HuH-7.5 (cell line): Measurements from ENCODE around the gene BCAR1.
A peak's percentile ranks its signal among the peaks of the same experiment; 100 is the strongest.
"Not testable (repeated sequence)": the region's sequence is repeated elsewhere in the genome, so short reads cannot be mapped to it uniquely, and the experiment has no call there.

Source experiments
- DNase-seq: peaks from one replicate; pipeline ENCODE4 v3.0.0; 2011; ENCODE audit warnings: low spot score

Gene BCAR1, protein sequence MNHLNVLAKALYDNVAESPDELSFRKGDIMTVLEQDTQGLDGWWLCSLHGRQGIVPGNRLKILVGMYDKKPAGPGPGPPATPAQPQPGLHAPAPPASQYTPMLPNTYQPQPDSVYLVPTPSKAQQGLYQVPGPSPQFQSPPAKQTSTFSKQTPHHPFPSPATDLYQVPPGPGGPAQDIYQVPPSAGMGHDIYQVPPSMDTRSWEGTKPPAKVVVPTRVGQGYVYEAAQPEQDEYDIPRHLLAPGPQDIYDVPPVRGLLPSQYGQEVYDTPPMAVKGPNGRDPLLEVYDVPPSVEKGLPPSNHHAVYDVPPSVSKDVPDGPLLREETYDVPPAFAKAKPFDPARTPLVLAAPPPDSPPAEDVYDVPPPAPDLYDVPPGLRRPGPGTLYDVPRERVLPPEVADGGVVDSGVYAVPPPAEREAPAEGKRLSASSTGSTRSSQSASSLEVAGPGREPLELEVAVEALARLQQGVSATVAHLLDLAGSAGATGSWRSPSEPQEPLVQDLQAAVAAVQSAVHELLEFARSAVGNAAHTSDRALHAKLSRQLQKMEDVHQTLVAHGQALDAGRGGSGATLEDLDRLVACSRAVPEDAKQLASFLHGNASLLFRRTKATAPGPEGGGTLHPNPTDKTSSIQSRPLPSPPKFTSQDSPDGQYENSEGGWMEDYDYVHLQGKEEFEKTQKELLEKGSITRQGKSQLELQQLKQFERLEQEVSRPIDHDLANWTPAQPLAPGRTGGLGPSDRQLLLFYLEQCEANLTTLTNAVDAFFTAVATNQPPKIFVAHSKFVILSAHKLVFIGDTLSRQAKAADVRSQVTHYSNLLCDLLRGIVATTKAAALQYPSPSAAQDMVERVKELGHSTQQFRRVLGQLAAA

DNA sequence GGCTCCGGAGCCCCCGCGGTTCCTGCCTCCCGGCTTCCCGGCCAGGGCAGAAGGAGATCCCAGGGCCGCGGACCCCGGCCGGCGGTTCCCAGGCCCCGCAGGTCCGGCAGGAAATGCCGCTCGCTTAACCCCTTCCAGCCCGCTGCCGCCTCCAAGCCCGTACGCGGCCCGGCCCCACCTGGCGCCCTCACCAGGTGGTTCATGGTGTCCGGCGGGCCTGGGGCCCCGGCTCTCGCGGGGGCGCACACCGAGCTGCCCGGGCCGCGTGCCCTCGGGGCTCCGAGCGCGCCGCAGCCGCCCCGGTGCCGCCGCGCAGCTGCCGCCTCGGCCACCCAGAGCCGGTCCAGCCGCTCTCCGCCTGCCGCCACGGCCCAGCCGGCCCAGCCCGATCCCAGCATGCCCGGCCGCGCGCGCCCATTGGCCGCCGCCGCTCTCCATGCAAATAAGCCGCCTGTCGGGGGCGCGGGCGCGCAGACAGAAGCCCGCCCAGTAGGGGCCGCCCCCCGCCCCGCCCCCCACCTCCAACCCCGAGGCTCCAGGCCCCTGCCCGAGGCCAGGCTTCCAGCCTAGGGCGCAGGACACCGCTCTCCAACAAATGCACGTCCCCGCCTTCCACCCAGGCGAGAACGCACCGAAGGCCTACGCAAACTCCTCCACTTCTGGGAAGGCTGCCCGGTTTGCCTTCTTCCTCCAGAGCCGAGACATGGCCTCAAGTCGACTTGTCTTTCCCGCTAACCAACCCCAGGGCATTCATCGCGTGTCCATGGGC lies at the start of gene BCAR1:
TSS of gene BCAR1 (minus strand) at position 345 of the 769 bp plus-strand sequence. CDS start at position 203, 142 bp downstream.
- peak; percentile 98 for DNase-seq

GRCh38 chr16:75298267-75298666 lies 46.8 kb upstream of the BCAR1 start:
- no peak for DNase-seq

GRCh38 chr16:75296606-75297005 lies 45.2 kb upstream of the BCAR1 start:
- no peak for DNase-seq

DNA sequence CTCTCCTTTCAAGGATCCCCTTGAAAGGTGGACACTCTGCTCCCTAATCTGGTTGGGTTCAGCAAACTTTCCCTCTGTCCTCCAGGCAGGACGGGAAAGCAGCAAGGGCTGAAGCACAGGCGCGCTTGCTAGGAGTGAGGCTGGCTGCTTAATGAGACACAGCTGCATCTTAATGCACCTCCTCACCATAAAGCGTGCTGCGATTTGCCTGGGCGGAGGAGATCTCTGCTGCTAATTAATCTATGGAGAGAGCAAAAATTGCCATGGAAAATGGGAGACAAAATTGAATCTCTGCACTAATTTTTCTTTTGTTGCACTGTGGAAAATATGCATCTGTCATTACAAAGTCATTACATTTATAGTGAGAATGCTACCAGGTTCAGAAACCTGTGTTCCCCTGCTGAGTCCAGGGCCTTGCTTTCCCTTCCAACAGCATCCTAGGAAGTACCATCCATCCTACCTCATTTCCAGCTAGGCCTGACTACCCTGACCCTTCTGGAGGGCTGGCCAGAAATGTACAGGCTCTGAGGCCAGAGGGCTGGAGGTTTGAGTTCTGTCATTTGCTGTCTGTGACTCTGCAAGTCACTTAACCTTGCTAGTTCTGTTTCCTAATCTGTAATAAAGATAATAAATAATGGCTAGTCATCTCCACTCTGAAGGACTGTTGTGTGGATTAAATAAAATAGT lies 43.5 kb upstream of the BCAR1 start:
- DNase-seq = no peak

- DNase-seq = no peak
These were observed 42.3 kb upstream of the BCAR1 start for GRCh38 chr16:75293772-75294171.

GRCh38 chr16:75293173-75293572 lies 41.7 kb upstream of the BCAR1 start:
- DNase-seq = no peak

GRCh38 chr16:75292691-75293090 lies 41.3 kb upstream of the BCAR1 start:
- DNase-seq = no peak

- no peak for DNase-seq
These were observed 37.8 kb upstream of the BCAR1 start for GRCh38 chr16:75289189-75289588.

DNA sequence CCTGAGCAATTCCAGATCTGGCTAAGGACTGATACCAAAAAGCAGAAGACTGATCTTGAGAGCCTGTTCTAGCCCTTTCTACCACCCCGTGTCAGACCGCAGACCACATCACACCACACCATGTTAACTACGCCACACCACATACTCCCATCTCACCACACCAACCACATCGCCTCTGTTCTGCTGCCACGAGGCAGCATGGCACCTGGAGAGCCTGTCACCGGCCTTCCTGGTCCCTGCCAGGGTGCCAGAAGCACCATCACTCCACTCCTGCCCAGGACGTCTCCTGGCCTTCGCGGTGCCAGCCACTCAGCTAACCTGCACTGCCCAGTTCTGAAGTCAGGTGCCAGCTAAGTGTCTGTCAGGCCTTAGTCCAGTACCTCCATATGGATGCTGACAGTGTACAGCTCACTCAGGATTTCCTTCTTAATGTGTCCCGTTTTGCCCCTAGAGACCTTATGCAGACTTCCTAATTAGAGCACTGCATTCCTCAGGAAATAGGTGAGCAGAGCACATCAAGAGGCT lies 37.2 kb upstream of the BCAR1 start:
- DNase-seq = no peak

DNA sequence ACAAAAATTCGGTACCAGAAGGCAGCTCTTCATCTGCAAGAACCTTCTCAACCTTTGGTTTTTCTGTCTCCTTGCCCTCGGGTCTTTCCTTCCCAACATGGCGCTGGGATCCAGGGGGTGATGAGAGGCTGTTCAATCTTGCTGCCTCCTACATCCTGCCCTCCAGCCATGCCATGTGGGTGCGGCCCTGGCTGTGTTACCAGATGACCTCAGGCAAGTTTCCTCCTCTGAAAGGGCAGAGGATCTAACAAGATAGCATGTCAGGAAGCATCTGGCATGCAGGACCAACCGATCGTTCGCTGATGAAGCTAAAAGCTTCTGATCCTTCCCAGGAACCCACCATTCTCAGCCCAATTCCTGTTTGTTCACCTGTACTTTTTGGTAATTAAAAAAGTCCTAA lies 36.8 kb upstream of the BCAR1 start:
- DNase-seq = no peak

- DNase-seq = peak; percentile 29
These were observed 36.3 kb upstream of the BCAR1 start for GRCh38 chr16:75287708-75288107.

GRCh38 chr16:75286389-75286788 lies 35.0 kb upstream of the BCAR1 start:
- no peak for DNase-seq

- no peak for DNase-seq
These were observed 31.2 kb upstream of the BCAR1 start for GRCh38 chr16:75282466-75283281.

- DNase-seq = no peak
These were observed 30.4 kb upstream of the BCAR1 start for GRCh38 chr16:75281826-75282225.

DNA sequence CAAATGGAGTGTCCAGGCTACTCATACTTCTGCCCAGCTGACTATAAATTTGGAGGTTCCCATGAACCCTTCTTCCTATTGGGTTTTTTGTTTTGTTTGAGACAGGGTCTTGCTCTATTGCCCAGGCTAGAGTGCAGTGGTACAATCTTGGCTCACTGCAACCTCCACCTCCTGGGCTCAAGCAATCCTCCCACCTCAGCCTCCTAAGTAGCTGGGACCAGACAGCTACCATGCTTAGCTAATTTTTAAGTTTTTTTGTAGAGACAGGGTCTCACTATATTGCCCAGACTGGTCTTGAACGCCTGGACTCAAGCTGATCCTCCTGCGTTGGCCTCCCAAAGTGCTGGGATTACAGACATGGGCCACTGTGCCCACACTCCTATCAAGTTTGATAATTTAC lies 29.6 kb upstream of the BCAR1 start:
- DNase-seq = not testable (repeated sequence)

- DNase-seq = no peak
These were observed 28.9 kb upstream of the BCAR1 start for GRCh38 chr16:75280331-75280804.

- no peak for DNase-seq
These were observed 27.9 kb upstream of the BCAR1 start for GRCh38 chr16:75279305-75279704.

DNA sequence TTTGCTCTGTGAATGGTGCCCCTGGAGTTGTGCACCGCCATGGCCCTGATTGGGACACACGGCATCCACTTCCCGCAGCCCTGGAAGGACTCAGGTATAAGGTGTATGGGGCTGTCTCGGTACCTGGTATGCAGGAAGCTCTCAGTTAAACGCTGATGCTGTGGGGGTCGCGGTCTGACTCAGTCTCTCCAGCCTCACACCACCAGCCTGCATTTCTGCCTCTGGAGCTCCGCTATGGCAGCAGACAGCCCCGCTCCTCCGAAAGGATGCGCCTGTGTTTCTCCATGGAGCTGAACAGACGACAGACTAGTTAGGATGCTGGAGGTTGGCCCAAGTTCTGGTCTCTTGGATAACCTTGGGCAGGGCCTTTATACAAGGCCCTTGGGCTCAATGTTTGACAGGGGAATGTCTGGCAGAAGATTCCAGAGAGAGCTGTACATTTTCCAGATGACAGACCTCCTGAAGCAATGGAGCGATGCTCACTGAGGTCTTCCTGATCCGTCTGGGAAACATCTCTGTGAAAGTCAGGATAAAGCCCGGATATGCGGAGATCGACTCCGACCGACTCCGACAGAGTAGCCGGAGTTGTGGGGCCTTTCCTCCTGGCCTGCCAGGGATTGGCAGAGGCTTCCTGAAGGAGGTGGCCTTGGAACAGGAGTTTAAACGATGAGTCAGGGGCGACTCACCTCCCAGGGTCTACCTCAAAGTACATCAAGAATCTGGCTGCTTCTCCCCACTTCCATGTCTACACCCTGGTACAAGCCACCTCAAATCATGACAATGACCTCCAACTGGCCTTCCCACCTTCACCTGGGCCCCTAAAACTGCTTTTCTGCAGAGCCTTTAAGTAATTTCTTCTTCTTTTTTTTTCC lies 21.9 kb upstream of the BCAR1 start:
- DNase-seq = no peak

DNA sequence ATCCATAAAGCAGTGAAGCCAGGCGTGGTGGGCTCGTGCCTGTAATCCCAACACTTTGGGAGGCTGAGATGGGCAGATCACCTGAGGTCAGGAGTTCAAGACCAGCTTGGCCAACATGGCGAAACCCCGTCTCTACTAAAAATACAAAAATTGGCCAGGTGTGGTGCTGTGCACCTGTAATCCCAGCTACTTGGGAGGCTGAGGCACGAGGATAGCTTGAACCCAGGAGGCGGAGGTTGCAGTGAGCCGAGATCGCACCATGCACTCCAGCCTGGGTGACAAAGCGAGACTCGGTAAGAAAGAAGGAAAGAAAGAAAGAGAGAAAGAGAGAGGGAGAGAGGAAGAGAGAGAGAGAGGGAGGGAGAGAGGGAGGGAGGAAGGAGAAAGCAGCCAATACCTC lies 21.2 kb upstream of the BCAR1 start:
- not testable (repeated sequence) for DNase-seq
